Thoracic aorta (tissue), 2 donors: ENCODE data around the gene PDCD2L. TPM values are rescaled to one million over a fixed set of nuclear protein-coding genes. Genes with fewer than 3 reads are reported as not detected.
"Not testable (repeated sequence)": the region's sequence is repeated elsewhere in the genome, so short reads cannot be mapped to it uniquely, and the experiment has no call there.

Experiments used
- ATAC-seq: fragments of 150-250 bp; one replicate; pipeline ENCODE4 v1.8.0; 2017; ENCODE audit warnings: low read depth; ENCODE audit not compliant: insufficient number of reproducible peaks, low FRiP score
- DNase-seq: peaks from one replicate; pipeline ENCODE4 v3.0.0-alpha.2; 2020; ENCODE audit warnings: low spot score
- H3K27ac ChIP-seq, 2 donors: fragments of 200-600 bp; sonication (generic); 1 replicate in 1 of 2; 2 replicates in 1 of 2; pipeline ENCODE4 v1.5.1; 2016; ENCODE audit warnings: mild to moderate bottlenecking in 2 of 2, moderate library complexity in 2 of 2
- H3K27me3 ChIP-seq: fragments of 200-600 bp; sonication (generic); replicated peaks from 2 replicates; pipeline ENCODE4 v1.6.0; 2016; ENCODE audit warnings: mild to moderate bottlenecking; ENCODE audit not compliant: insufficient read depth
- H3K36me3 ChIP-seq: fragments of 200-600 bp; sonication (generic); one replicate; pipeline ENCODE4 v1.5.1; 2016
- H3K4me1 ChIP-seq, 2 donors: fragments of 200-600 bp; sonication (generic); 1 replicate in 1 of 2; 2 replicates in 1 of 2; pipeline versions ENCODE4 v1.5.1 to v1.6.0; 2016; ENCODE audit warnings: low read depth in 2 of 2, mild to moderate bottlenecking in 1 of 2; ENCODE audit not compliant: control insufficient read depth in 1 of 2
- H3K4me3 ChIP-seq: fragments of 200-600 bp; sonication (generic); 2 replicates; pipeline ENCODE4 v1.5.1; 2016; ENCODE audit warnings: mild to moderate bottlenecking
- H3K9me3 ChIP-seq: fragments of 200-600 bp; sonication (generic); 2 replicates; pipeline ENCODE4 v1.5.1; 2016
- CTCF ChIP-seq: fragments of 200-600 bp; sonication (generic); IDR thresholded peaks from one replicate; pipeline ENCODE4 v1.5.1; 2019; ENCODE audit warnings: antibody characterized with exemption
- total RNA-seq, 2 donors: library from RNA; depleted of rRNA; stranded (reverse); fragments of >200 nt; gene quantifications; one replicate each; pipeline versions ENCODE4 v1.1.0 to v1.2.3, GENCODE V29; 2016

Gene PDCD2L
- total RNA-seq, 2 donors from 2014 or later = 6.2 to 12.8 TPM

- Histone ChIP-seq H3K4me3 (no peak overlapping the region), H3K27ac (peak overlapping the region; percentile 59 to 64), H3K9me3 (no peaks in the 10 kb centered on the region), H3K4me1 (peaks cover 26 to 42% of the 10 kb centered on the region in 2 donors), H3K27me3 (no peaks in the 10 kb centered on the region), H3K36me3 (peaks cover 30% of the 10 kb centered on the region)
- ATAC-seq (no peak), DNase-seq (no peak)
- TF ChIP-seq CTCF = no peak
These were observed 49.9 kb downstream of the PDCD2L start for GRCh38 chr19:34454091-34454490.

GRCh38 chr19:34454685-34455084 is 50.5 kb downstream of the PDCD2L start:
- no peak overlapping the region for H3K4me3 ChIP-seq
- peaks cover 28% of the 10 kb centered on the region for H3K36me3 ChIP-seq
- no peaks in the 10 kb centered on the region for H3K27me3 ChIP-seq
- H3K9me3 ChIP-seq = no peaks in the 10 kb centered on the region
- TF ChIP-seq CTCF = no peak
- ATAC-seq (no peak), DNase-seq (no peak)
- peak overlapping the region; percentile 22 to 64 for H3K27ac ChIP-seq
- H3K4me1 ChIP-seq = peaks cover 28 to 48% of the 10 kb centered on the region in 2 donors

- H3K27me3 ChIP-seq, H3K4me3 ChIP-seq, H3K9me3 ChIP-seq, DNase-seq, ATAC-seq: not testable (repeated sequence)
- H3K27ac ChIP-seq = peak overlapping the region in 1 of 2 donors; percentile 25
- peaks cover 32% of the 10 kb centered on the region for H3K36me3 ChIP-seq
- H3K4me1 ChIP-seq = peaks cover 38 to 61% of the 10 kb centered on the region in 2 donors
These were observed 51.7 kb downstream of the PDCD2L start for GRCh38 chr19:34455783-34456480.

- no peak for DNase-seq
- no peaks in the 10 kb centered on the region for H3K27me3 ChIP-seq
- no peaks in the 10 kb centered on the region for H3K9me3 ChIP-seq
- no peak for TF ChIP-seq CTCF
- H3K4me3 ChIP-seq = no peak overlapping the region
- H3K27ac ChIP-seq = peak overlapping the region; percentile 35 to 49
- ATAC-seq = no peak
- peaks cover 30% of the 10 kb centered on the region for H3K36me3 ChIP-seq
- H3K4me1 ChIP-seq = peaks cover 50 to 70% of the 10 kb centered on the region in 2 donors
These were observed 53.2 kb downstream of the PDCD2L start for GRCh38 chr19:34457446-34457845.

GRCh38 chr19:34458677-34459076 is 54.5 kb downstream of the PDCD2L start:
- peak overlapping the region; percentile 48 to 83 for H3K27ac ChIP-seq
- peaks cover 28% of the 10 kb centered on the region for H3K36me3 ChIP-seq
- peaks cover 48 to 69% of the 10 kb centered on the region in 2 donors for H3K4me1 ChIP-seq
- H3K9me3 ChIP-seq = no peaks in the 10 kb centered on the region
- DNase-seq = no peak
- no peak for TF ChIP-seq CTCF
- no peak overlapping the region for H3K4me3 ChIP-seq
- ATAC-seq = no peak
- no peaks in the 10 kb centered on the region for H3K27me3 ChIP-seq
